Measurements from ENCODE around the gene RFXANK.

The RFXANK gene

DNA sequence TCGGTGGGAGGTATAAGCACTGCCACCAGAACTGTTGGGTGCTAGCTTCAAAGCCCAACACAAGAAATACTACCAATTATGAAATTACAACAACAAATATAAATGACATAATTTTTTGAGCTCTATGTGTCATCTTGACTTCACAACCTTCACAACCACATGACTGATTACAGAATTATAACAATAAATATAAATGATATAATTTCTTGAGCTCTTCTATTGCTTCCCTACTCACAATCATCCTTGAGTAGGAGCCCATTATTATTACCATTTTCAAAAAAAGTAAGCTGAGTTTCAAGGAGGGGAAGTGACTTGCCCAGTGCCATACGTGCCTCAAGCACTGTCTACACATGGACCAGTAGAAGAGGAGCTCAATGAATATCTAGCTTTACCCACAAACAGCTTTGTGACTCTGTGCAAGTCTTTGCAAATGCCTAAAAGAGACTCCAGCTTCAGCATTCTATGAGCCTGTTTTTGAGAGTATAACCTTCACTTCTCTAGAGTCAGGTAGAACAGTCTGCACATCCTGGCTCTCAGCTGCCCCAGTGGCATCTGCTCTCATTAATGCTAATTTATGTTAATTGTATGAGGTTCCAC lies 42.3 kb downstream of the RFXANK start:
- Histone ChIP-seq H3K9ac (ENCODE audit: low read length) (no peak overlapping the region), H3K36me3 (replicated peaks; ENCODE audit: low read depth, low read length) (no peaks in the 10 kb centered on the region), H3K4me1 (ENCODE audit: low read length) (no peaks in the 10 kb centered on the region), H3K79me2 (ENCODE audit: low read length) (no peaks in the 10 kb centered on the region), H3K4me2 (ENCODE audit: low read length) (no peak overlapping the region), H4K20me1 (ENCODE audit: insufficient read depth, low read length) (no peaks in the 10 kb centered on the region), H3K9me3 (ENCODE audit: insufficient read depth, low read length) (peaks cover 20% of the 10 kb centered on the region), H2AFZ (ENCODE audit: low read depth, low read length) (no peak overlapping the region), H3K4me3 (ENCODE audit: low read length) (no peak overlapping the region), H3K27me3 (ENCODE audit: low read depth, low read length) (peaks cover 3% of the 10 kb centered on the region; the same call in 1 of the 2 replicates), H3K27ac (ENCODE audit: low read length) (no peak overlapping the region)
- TF ChIP-seq EZH2phosphoT487 (IDR thresholded peaks at IDR 0.05; ENCODE audit: low read depth): no peak
- TF ChIP-seq, protein P1, sequence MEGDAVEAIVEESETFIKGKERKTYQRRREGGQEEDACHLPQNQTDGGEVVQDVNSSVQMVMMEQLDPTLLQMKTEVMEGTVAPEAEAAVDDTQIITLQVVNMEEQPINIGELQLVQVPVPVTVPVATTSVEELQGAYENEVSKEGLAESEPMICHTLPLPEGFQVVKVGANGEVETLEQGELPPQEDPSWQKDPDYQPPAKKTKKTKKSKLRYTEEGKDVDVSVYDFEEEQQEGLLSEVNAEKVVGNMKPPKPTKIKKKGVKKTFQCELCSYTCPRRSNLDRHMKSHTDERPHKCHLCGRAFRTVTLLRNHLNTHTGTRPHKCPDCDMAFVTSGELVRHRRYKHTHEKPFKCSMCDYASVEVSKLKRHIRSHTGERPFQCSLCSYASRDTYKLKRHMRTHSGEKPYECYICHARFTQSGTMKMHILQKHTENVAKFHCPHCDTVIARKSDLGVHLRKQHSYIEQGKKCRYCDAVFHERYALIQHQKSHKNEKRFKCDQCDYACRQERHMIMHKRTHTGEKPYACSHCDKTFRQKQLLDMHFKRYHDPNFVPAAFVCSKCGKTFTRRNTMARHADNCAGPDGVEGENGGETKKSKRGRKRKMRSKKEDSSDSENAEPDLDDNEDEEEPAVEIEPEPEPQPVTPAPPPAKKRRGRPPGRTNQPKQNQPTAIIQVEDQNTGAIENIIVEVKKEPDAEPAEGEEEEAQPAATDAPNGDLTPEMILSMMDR (IDR thresholded peaks at IDR 0.05; ENCODE audit: low read depth, low read length): no peak

DNA sequence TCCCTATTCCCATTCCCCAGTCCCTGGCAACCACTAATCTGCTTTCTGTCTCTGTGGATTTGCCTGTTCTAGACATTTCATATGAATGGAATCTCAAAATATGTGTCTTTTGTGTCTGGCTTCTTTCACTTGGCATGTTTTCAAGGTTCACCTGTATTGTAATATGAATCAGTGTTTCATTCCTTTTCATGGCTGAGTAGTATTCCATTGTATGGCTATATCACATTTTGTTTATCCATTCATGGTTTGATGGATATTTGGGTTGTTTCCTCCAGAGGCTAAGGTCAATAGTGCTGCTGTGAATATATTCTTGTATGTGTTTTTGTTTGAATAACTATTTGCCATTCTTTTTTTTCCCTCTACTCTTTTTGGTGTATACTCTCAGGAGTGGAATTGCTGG lies 44.1 kb downstream of the RFXANK start:
- no peak overlapping the region for H3K27ac ChIP-seq (ENCODE audit: low read length)
- no peaks in the 10 kb centered on the region for H3K27me3 ChIP-seq (ENCODE audit: low read depth, low read length)
- H3K79me2 ChIP-seq (ENCODE audit: low read length): no peaks in the 10 kb centered on the region
- H3K4me2 ChIP-seq (ENCODE audit: low read length): no peak overlapping the region
- no peaks in the 10 kb centered on the region for H3K4me1 ChIP-seq (ENCODE audit: low read length)
- H3K36me3 ChIP-seq (replicated peaks; ENCODE audit: low read depth, low read length): no peaks in the 10 kb centered on the region
- no peak overlapping the region for H2AFZ ChIP-seq (ENCODE audit: low read depth, low read length)
- no peak for TF ChIP-seq EZH2phosphoT487 (IDR thresholded peaks at IDR 0.05; ENCODE audit: low read depth)
- TF ChIP-seq, protein P1 (IDR thresholded peaks at IDR 0.05; ENCODE audit: low read depth, low read length): no peak
- no peaks in the 10 kb centered on the region for H4K20me1 ChIP-seq (ENCODE audit: insufficient read depth, low read length)
- H3K9me3 ChIP-seq (ENCODE audit: insufficient read depth, low read length): peaks cover 20% of the 10 kb centered on the region
- no peak overlapping the region for H3K4me3 ChIP-seq (ENCODE audit: low read length)
- no peak overlapping the region for H3K9ac ChIP-seq (ENCODE audit: low read length)

DNA sequence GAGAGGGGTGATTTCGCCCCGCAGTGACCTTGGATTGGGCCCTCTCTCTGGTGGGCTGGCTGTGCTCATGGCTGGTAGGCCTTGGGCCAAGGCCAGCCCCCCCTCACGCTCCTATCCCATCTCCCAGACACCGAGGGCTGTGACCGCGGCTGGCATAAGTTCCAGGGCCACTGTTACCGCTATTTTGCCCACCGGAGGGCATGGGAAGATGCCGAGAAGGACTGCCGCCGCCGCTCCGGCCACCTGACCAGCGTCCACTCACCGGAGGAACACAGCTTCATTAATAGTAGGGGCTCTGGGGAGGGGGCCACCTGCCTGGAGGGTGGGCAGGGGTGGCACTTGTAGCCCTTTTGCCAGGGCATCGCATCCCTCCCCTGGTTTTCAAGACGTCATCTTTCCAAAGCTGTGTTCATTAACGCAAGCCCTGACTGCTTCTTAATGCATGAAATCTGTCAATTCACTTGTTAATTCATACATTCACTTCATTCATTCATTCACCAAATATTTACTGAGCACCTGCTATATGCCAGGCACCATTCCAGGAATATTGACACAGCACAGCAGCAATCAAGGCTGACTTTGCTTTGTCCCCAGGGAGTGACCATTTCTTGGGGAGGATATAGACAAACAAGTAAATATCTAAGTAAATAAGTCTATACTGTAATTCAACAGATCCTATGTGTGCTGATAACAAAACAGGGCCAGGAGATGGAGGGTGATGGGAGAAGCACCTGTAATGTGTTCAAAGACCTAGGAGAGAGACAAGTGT lies 46.3 kb downstream of the RFXANK start:
- no peaks in the 10 kb centered on the region for H3K79me2 ChIP-seq (ENCODE audit: low read length)
- no peak overlapping the region for H3K4me3 ChIP-seq (ENCODE audit: low read length)
- TF ChIP-seq, protein P1 (IDR thresholded peaks at IDR 0.05; ENCODE audit: low read depth, low read length): no peak
- no peak for TF ChIP-seq EZH2phosphoT487 (IDR thresholded peaks at IDR 0.05; ENCODE audit: low read depth)
- no peak overlapping the region for H3K9ac ChIP-seq (ENCODE audit: low read length)
- H3K4me2 ChIP-seq (ENCODE audit: low read length): no peak overlapping the region
- H4K20me1 ChIP-seq (ENCODE audit: insufficient read depth, low read length): no peaks in the 10 kb centered on the region
- H3K27ac ChIP-seq (ENCODE audit: low read length): no peak overlapping the region
- peaks cover 20% of the 10 kb centered on the region for H3K9me3 ChIP-seq (ENCODE audit: insufficient read depth, low read length)
- H3K36me3 ChIP-seq (replicated peaks; ENCODE audit: low read depth, low read length): no peaks in the 10 kb centered on the region
- no peaks in the 10 kb centered on the region for H3K4me1 ChIP-seq (ENCODE audit: low read length)
- H3K27me3 ChIP-seq (ENCODE audit: low read depth, low read length): no peaks in the 10 kb centered on the region
- H2AFZ ChIP-seq (ENCODE audit: low read depth, low read length): no peak overlapping the region

DNA sequence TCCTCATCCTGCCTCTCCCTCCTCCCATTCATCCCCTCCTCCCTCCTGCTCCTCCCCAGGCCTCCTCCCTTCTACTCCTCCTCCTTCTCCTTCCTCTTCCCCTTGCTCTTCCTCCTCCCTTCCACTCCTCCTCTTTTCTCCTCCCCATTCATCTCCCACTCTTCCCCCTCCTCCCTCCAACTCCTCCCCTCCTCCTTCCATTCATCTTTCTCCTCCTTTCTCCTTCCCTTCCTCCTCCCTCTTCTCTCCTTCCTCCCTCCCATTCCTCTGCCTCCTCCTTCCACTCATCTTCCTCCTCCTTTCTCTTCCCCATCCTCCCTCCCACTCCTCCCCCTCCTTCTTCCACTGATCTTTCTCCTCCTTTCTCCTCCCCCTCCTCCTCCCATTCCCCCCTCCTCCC lies 47.6 kb downstream of the RFXANK start:
- TF ChIP-seq EZH2phosphoT487 (IDR thresholded peaks at IDR 0.05; ENCODE audit: low read depth): no peak
- TF ChIP-seq, protein P1 (IDR thresholded peaks at IDR 0.05; ENCODE audit: low read depth, low read length): no peak
- Histone ChIP-seq H3K27ac (ENCODE audit: low read length) (no peak overlapping the region), H3K36me3 (replicated peaks; ENCODE audit: low read depth, low read length) (no peaks in the 10 kb centered on the region), H3K4me1 (ENCODE audit: low read length) (no peaks in the 10 kb centered on the region), H3K4me3 (ENCODE audit: low read length) (no peak overlapping the region), H4K20me1 (ENCODE audit: insufficient read depth, low read length) (no peaks in the 10 kb centered on the region), H2AFZ (ENCODE audit: low read depth, low read length) (no peak overlapping the region), H3K4me2 (ENCODE audit: low read length) (no peak overlapping the region), H3K9ac (ENCODE audit: low read length) (no peak overlapping the region), H3K27me3 (ENCODE audit: low read depth, low read length) (no peaks in the 10 kb centered on the region), H3K79me2 (ENCODE audit: low read length) (no peaks in the 10 kb centered on the region), H3K9me3 (ENCODE audit: insufficient read depth, low read length) (peaks cover 11% of the 10 kb centered on the region)

All from OCI-LY3 (cell line).